Neural progenitor cell (in vitro differentiated cells): ENCODE results near the gene P4HA2.

ENCODE experiments used
- EZH2 ChIP-seq: fragments of 200-600 bp; sonication (generic); IDR thresholded peaks from 2 replicates; pipeline ENCODE4 v1.6.1; 2017; ENCODE audit warnings: antibody characterized with exemption, mild to moderate bottlenecking, moderate library complexity
- EZH2phosphoT487 ChIP-seq: fragments of 200-600 bp; sonication (generic); IDR thresholded peaks from 2 replicates; pipeline ENCODE4 v1.6.1; 2017; ENCODE audit warnings: antibody characterized with exemption
- TF ChIP-seq, protein P1 (sequence below): fragments of 200-600 bp; sonication (generic); IDR thresholded peaks from 2 replicates; pipeline ENCODE4 v1.5.1; 2017; ENCODE audit warnings: antibody characterized with exemption, mild to moderate bottlenecking

DNA sequence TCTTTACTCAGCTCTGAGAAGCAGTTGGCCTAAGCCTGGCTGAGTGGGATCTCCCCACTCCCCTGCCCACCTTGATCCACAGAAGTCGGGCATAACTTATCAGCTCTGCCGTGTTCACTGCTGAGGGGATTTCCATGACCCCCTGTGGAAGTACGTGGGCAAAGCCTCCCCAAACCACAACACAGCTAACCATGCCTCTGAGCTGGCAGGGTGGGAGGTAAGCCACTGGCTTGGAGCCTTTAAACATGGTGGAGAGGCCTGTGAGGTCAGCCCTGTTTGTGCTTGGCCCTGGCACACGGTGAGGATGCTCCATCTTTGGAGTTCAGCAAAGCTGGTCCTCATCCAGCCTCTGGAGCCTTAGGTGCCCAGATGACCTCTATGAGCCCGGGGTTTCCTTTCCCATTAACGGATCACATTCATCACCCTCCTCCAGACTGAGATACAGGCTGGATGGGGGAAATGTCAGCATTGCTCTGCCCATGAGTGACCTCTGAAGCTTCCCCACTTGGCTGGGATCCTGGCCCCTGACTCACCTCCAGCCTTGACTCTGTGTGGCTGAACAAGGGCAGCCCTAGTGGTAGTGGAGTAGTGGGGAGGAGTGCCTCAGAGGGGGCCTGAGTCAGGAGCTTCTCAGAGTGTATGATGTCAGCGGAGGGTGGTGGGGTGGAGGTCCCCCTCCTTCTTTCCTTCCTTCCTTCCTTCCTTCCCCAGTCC is 36.1 kb upstream of the P4HA2 start:
- TF ChIP-seq, protein P1, sequence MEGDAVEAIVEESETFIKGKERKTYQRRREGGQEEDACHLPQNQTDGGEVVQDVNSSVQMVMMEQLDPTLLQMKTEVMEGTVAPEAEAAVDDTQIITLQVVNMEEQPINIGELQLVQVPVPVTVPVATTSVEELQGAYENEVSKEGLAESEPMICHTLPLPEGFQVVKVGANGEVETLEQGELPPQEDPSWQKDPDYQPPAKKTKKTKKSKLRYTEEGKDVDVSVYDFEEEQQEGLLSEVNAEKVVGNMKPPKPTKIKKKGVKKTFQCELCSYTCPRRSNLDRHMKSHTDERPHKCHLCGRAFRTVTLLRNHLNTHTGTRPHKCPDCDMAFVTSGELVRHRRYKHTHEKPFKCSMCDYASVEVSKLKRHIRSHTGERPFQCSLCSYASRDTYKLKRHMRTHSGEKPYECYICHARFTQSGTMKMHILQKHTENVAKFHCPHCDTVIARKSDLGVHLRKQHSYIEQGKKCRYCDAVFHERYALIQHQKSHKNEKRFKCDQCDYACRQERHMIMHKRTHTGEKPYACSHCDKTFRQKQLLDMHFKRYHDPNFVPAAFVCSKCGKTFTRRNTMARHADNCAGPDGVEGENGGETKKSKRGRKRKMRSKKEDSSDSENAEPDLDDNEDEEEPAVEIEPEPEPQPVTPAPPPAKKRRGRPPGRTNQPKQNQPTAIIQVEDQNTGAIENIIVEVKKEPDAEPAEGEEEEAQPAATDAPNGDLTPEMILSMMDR: no peak
- TF ChIP-seq EZH2: no peak
- no peak for TF ChIP-seq EZH2phosphoT487
